OCI-LY7 (cell line): ENCODE measurements around the gene SYTL2.

ENCODE experiments used
- EZH2phosphoT487 ChIP-seq: fragments of 200-600 bp; sonication (generic); IDR thresholded peaks from 2 replicates; pipeline ENCODE4 v1.6.1; 2018; ENCODE audit warnings: low read depth, borderline replicate concordance, mild to moderate bottlenecking, mixed run types, antibody characterized with exemption, low read length, moderate library complexity, mixed read lengths
- TF ChIP-seq, protein P1 (sequence below): fragments of 200-600 bp; sonication (generic); conservative IDR thresholded peaks from 2 replicates; pipeline ENCODE4 v1.5.1; 2014; ENCODE audit warnings: mild to moderate bottlenecking, antibody characterized with exemption, low read length, moderate library complexity, mixed read lengths

- TF ChIP-seq, protein P1, sequence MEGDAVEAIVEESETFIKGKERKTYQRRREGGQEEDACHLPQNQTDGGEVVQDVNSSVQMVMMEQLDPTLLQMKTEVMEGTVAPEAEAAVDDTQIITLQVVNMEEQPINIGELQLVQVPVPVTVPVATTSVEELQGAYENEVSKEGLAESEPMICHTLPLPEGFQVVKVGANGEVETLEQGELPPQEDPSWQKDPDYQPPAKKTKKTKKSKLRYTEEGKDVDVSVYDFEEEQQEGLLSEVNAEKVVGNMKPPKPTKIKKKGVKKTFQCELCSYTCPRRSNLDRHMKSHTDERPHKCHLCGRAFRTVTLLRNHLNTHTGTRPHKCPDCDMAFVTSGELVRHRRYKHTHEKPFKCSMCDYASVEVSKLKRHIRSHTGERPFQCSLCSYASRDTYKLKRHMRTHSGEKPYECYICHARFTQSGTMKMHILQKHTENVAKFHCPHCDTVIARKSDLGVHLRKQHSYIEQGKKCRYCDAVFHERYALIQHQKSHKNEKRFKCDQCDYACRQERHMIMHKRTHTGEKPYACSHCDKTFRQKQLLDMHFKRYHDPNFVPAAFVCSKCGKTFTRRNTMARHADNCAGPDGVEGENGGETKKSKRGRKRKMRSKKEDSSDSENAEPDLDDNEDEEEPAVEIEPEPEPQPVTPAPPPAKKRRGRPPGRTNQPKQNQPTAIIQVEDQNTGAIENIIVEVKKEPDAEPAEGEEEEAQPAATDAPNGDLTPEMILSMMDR = no peak
- TF ChIP-seq EZH2phosphoT487 = no peak
Measured at GRCh38 chr11:85742348-85742747, 68.6 kb downstream of the SYTL2 start.
